DMS53 treated with DMSO at 0.1 percent for 48 hours (cell line): ENCODE results near the gene IL21R.
A peak's percentile ranks its signal among the peaks of the same experiment; 100 is the strongest.

Experiments
- DNase-seq: peaks from one replicate; lab custom pipeline; 2025; ENCODE audit not compliant: unreplicated experiment; lab: John Stamatoyannopoulos, UW

Gene IL21R

GRCh38 chr16:27401768-27402568 is at the start of gene IL21R:
IL21R (plus strand) TSS chr16:27402174; CDS start chr16:27430072, 27,898 bp downstream.
- no peak for DNase-seq

GRCh38 chr16:27353853-27354252 is 48.1 kb upstream of the IL21R start:
- DNase-seq = no peak

GRCh38 chr16:27355610-27356009 is 46.4 kb upstream of the IL21R start:
- no peak for DNase-seq

GRCh38 chr16:27356794-27357193 is 45.2 kb upstream of the IL21R start:
- no peak for DNase-seq

- no peak for DNase-seq
Measured at GRCh38 chr16:27359051-27359450, 42.9 kb upstream of the IL21R start.

GRCh38 chr16:27359615-27360014 is 42.4 kb upstream of the IL21R start:
- DNase-seq = no peak

GRCh38 chr16:27361987-27362386 is 40.0 kb upstream of the IL21R start:
- no peak for DNase-seq

GRCh38 chr16:27362570-27363245 is 39.3 kb upstream of the IL21R start:
- DNase-seq = no peak

GRCh38 chr16:27363246-27363632 is 38.7 kb upstream of the IL21R start:
- DNase-seq = no peak

GRCh38 chr16:27363797-27364196 is 38.2 kb upstream of the IL21R start:
- DNase-seq = no peak

- DNase-seq = no peak
Measured at GRCh38 chr16:27364493-27365141, 37.4 kb upstream of the IL21R start.

GRCh38 chr16:27365142-27366089 is 36.6 kb upstream of the IL21R start:
- DNase-seq = no peak

GRCh38 chr16:27366687-27367460 is 35.1 kb upstream of the IL21R start:
- no peak for DNase-seq

- peak; percentile 16 for DNase-seq
Measured at GRCh38 chr16:27367461-27368357, 34.3 kb upstream of the IL21R start.

GRCh38 chr16:27368358-27368722 is 33.6 kb upstream of the IL21R start:
- no peak for DNase-seq

GRCh38 chr16:27369806-27370205 is 32.2 kb upstream of the IL21R start:
- DNase-seq = no peak

GRCh38 chr16:27370318-27370717 is 31.7 kb upstream of the IL21R start:
- no peak for DNase-seq

GRCh38 chr16:27373312-27373711 is 28.7 kb upstream of the IL21R start:
- DNase-seq = no peak

- no peak for DNase-seq
Measured at GRCh38 chr16:27374221-27374803, 27.7 kb upstream of the IL21R start.
